PC-3 (cell line): ENCODE measurements around the gene ATF6. TPM values are rescaled to one million over a fixed set of nuclear protein-coding genes. Genes with fewer than 3 reads are reported as not detected.

Experiments
- ATAC-seq: fragments of 200-7000 bp; cut with Tn5 transposase; 2 replicates; pipeline ENCODE4 v1.9.1; 2020; ENCODE audit warnings: mild to moderate bottlenecking, moderate library complexity
- BruUV-seq: library from RNA; stranded (reverse); fragments of 400-500 nt; replicated peaks from 2 replicates; lab custom pipeline; 2021; lab: Mats Ljungman, UMichigan
- CTCF ChIA-PET: fragments of 300-600 bp; sonication (Branson Sonifier 250); formaldehyde crosslinking; loops from one replicate; lab custom pipeline; 2022; ENCODE audit warnings: antibody characterized with exemption; lab: Charles Lee
- POLR2A ChIA-PET: fragments of 300-600 bp; sonication (Branson Sonifier 250); formaldehyde crosslinking; loops from one replicate; lab custom pipeline; 2022; ENCODE audit warnings: antibody characterized with exemption; ENCODE audit not compliant: unreplicated experiment; lab: Charles Lee
- DNase-seq: peaks from one replicate; pipeline ENCODE4 v3.0.0-alpha.2; 2015
- H2AFZ ChIP-seq: fragments of 300-600 bp; sonication (generic); 2 replicates; pipeline ENCODE4 v1.6.0; 2016; ENCODE audit warnings: antibody characterized with exemption, low read length
- H3F3A ChIP-seq: fragments of 300-600 bp; sonication (generic); one replicate; pipeline ENCODE4 v1.6.0; 2017; ENCODE audit warnings: antibody characterized with exemption, low read length, control low read depth, mild to moderate bottlenecking; ENCODE audit not compliant: unreplicated experiment
- H3K27ac ChIP-seq: fragments of 300-600 bp; sonication (generic); 2 replicates; pipeline ENCODE4 v1.5.1; 2016; ENCODE audit warnings: mild to moderate bottlenecking, low read length
- H3K27me3 ChIP-seq: fragments of 300-600 bp; sonication (generic); 2 replicates; pipeline ENCODE4 v1.6.1; 2016; ENCODE audit warnings: low read length, mixed read lengths
- H3K36me3 ChIP-seq: fragments of 300-600 bp; sonication (generic); 2 replicates; pipeline ENCODE4 v1.6.1; 2016; ENCODE audit warnings: low read depth, mixed run types, low read length, mixed read lengths
- H3K4me1 ChIP-seq: fragments of 300-600 bp; sonication (generic); 2 replicates; pipeline ENCODE4 v1.5.1; 2016; ENCODE audit warnings: low read length; ENCODE audit not compliant: insufficient read depth
- H3K4me2 ChIP-seq: fragments of 300-600 bp; sonication (generic); 2 replicates; pipeline ENCODE4 v1.6.0; 2016; ENCODE audit warnings: low read length
- H3K4me3 ChIP-seq: fragments of 300-600 bp; sonication (generic); 2 replicates; pipeline ENCODE4 v1.5.1; 2016; ENCODE audit warnings: mild to moderate bottlenecking, low read length, mixed read lengths
- H3K79me2 ChIP-seq: fragments of 300-600 bp; sonication (generic); 2 replicates; pipeline ENCODE4 v1.6.1; 2017; ENCODE audit warnings: low read length, mixed read lengths
- H3K9ac ChIP-seq: fragments of 300-600 bp; sonication (generic); 2 replicates; pipeline ENCODE4 v1.6.0; 2016; ENCODE audit warnings: mild to moderate bottlenecking, low read length
- H3K9me2 ChIP-seq: fragments of 300-600 bp; sonication (generic); replicated peaks from 2 replicates; pipeline ENCODE4 v1.6.1; 2016; ENCODE audit warnings: mixed run types, low read length, mixed read lengths
- H3K9me3 ChIP-seq: fragments of 300-600 bp; sonication (generic); 2 replicates; pipeline ENCODE4 v1.6.1; 2016; ENCODE audit warnings: low read length, mixed read lengths
- H4K20me1 ChIP-seq: fragments of 300-600 bp; sonication (generic); 2 replicates; pipeline ENCODE4 v1.6.1; 2016; ENCODE audit warnings: low read length, mixed read lengths
- EZH2 ChIP-seq: fragments of 300-600 bp; sonication (generic); IDR thresholded peaks from one replicate; pipeline ENCODE4 v1.6.1; 2017; ENCODE audit warnings: antibody characterized with exemption, mild to moderate bottlenecking, low read length; ENCODE audit not compliant: unreplicated experiment
- EZH2phosphoT487 ChIP-seq: fragments of 300-600 bp; sonication (generic); IDR thresholded peaks from 2 replicates; pipeline ENCODE4 v1.6.1; 2018; ENCODE audit warnings: mild to moderate bottlenecking, antibody characterized with exemption, low read length, borderline replicate concordance
- intact Hi-C: fragments of 100-400 bp; cut with micrococcal nuclease; formaldehyde crosslinking; loops from 2 replicates; pipeline ENCODE4 v1.9.0; 2023
- total RNA-seq: library from RNA; depleted of rRNA; stranded (reverse); fragments of >200 nt; gene quantifications from 2 replicates; pipeline ENCODE4 v1.2.3, GENCODE V29; 2014
- TF ChIP-seq, protein P1 (sequence below): fragments of 300-600 bp; sonication (generic); conservative IDR thresholded peaks from 2 replicates; pipeline ENCODE4 v1.5.1; 2017; ENCODE audit warnings: antibody characterized with exemption, low read depth, mild to moderate bottlenecking, low read length

Gene ATF6
- total RNA-seq, 1 experiment from 2014 or later, result 19.7 TPM

GRCh38 chr1:162003061-162003829, 237.1 kb downstream of the ATF6 start:
- peaks cover 5% of the 10 kb centered on the region for H3F3A ChIP-seq
- H3K4me2 ChIP-seq, result peak overlapping the region; percentile 92
- CTCF ChIA-PET, result interaction anchor here (0.6 to 0.9 kb wide), 3 partner anchors 34 to 354 kb away, joined by 3 to 9 read pairs (median 3); no protein-coding TSS in a partner anchor
- peak overlapping the region; percentile 97 for H3K27ac ChIP-seq
- peak overlapping the region; percentile 78 for H3K9ac ChIP-seq
- no peaks in the 10 kb centered on the region for H3K27me3 ChIP-seq
- H4K20me1 ChIP-seq, result no peaks in the 10 kb centered on the region
- intact Hi-C loops, result no loop called here
- H3K9me3 ChIP-seq, result no peaks in the 10 kb centered on the region
- H2AFZ ChIP-seq, result peak overlapping the region; percentile 51
- no peaks in the 10 kb centered on the region for H3K36me3 ChIP-seq
- DNase-seq, result peak; percentile 99
- H3K79me2 ChIP-seq, result no peaks in the 10 kb centered on the region
- POLR2A ChIA-PET, result interaction anchor here (0.5 to 0.6 kb wide), 2 partner anchors 16 to 1095 kb away, joined by 4 to 5 read pairs; no protein-coding TSS in a partner anchor
- no peaks in the 10 kb centered on the region for H3K9me2 ChIP-seq
- H3K4me1 ChIP-seq, result peaks cover 36% of the 10 kb centered on the region
- TF ChIP-seq, protein P1, sequence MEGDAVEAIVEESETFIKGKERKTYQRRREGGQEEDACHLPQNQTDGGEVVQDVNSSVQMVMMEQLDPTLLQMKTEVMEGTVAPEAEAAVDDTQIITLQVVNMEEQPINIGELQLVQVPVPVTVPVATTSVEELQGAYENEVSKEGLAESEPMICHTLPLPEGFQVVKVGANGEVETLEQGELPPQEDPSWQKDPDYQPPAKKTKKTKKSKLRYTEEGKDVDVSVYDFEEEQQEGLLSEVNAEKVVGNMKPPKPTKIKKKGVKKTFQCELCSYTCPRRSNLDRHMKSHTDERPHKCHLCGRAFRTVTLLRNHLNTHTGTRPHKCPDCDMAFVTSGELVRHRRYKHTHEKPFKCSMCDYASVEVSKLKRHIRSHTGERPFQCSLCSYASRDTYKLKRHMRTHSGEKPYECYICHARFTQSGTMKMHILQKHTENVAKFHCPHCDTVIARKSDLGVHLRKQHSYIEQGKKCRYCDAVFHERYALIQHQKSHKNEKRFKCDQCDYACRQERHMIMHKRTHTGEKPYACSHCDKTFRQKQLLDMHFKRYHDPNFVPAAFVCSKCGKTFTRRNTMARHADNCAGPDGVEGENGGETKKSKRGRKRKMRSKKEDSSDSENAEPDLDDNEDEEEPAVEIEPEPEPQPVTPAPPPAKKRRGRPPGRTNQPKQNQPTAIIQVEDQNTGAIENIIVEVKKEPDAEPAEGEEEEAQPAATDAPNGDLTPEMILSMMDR, result no peak
- TF ChIP-seq EZH2, result no peak
- no peak for TF ChIP-seq EZH2phosphoT487
- H3K4me3 ChIP-seq, result peak overlapping the region; percentile 59
- ATAC-seq, result peak; percentile 57
- BruUV-seq, result no TSS peak

GRCh38 chr1:162003830-162004215, 237.7 kb downstream of the ATF6 start:
- H3K9ac ChIP-seq, result peak overlapping the region; percentile 78
- H3K79me2 ChIP-seq, result no peaks in the 10 kb centered on the region
- H3F3A ChIP-seq, result peaks cover 5% of the 10 kb centered on the region
- H3K27me3 ChIP-seq, result no peaks in the 10 kb centered on the region
- no peaks in the 10 kb centered on the region for H4K20me1 ChIP-seq
- no peaks in the 10 kb centered on the region for H3K9me3 ChIP-seq
- peak overlapping the region; percentile 92 for H3K4me2 ChIP-seq
- peak overlapping the region; percentile 59 for H3K4me3 ChIP-seq
- peak overlapping the region; percentile 97 for H3K27ac ChIP-seq
- no TSS peak for BruUV-seq
- H3K36me3 ChIP-seq, result no peaks in the 10 kb centered on the region
- peak; percentile 97 for DNase-seq
- POLR2A ChIA-PET, result interaction anchor here (0.6 to 0.7 kb wide), 3 partner anchors 15 to 77 kb away, joined by 4 to 10 read pairs (median 5); no protein-coding TSS in a partner anchor
- CTCF ChIA-PET, result interaction anchor here (0.6 to 0.9 kb wide), 4 partner anchors 33 to 354 kb away, joined by 3 to 9 read pairs (median 4); no protein-coding TSS in a partner anchor
- TF ChIP-seq EZH2phosphoT487 (no peak), EZH2 (no peak)
- TF ChIP-seq, protein P1, result no peak
- no peaks in the 10 kb centered on the region for H3K9me2 ChIP-seq
- peak; percentile 87 for ATAC-seq
- H2AFZ ChIP-seq, result peak overlapping the region; percentile 51
- intact Hi-C loops, result no loop called here
- H3K4me1 ChIP-seq, result peaks cover 32% of the 10 kb centered on the region
